Fibroblast of lung (primary cell): ENCODE results near the gene PSRC1. TPM values are rescaled to one million over a fixed set of nuclear protein-coding genes. Genes with fewer than 3 reads are reported as not detected.

ENCODE experiments used
- DNase-seq, 2 donors: peaks; one replicate each; pipeline versions ENCODE4 v3.0.0 to v3.0.0-alpha.2; 2010; ENCODE audit warnings: low read depth in 2 of 2
- H2AFZ ChIP-seq: 2 replicates; pipeline ENCODE4 v1.5.1; 2012; ENCODE audit warnings: low read length, control low read depth, inconsistent platforms
- H3K27ac ChIP-seq: 2 replicates; pipeline ENCODE4 v1.5.1; 2011; ENCODE audit warnings: low read length, control low read depth; ENCODE audit not compliant: insufficient read depth
- H3K27me3 ChIP-seq: 2 replicates; pipeline ENCODE4 v1.5.1; 2011; ENCODE audit warnings: mild to moderate bottlenecking, low read length; ENCODE audit not compliant: control insufficient read depth, insufficient read depth
- H3K36me3 ChIP-seq: 2 replicates; pipeline ENCODE4 v1.5.1; 2011; ENCODE audit warnings: low read length; ENCODE audit not compliant: control insufficient read depth, insufficient read depth
- H3K4me1 ChIP-seq: 2 replicates; pipeline ENCODE4 v1.5.1; 2011; ENCODE audit warnings: low read length; ENCODE audit not compliant: control insufficient read depth, insufficient read depth; ENCODE audit errors: extremely low read depth
- H3K4me2 ChIP-seq: 2 replicates; pipeline ENCODE4 v1.5.1; 2011; ENCODE audit warnings: low read length, control low read depth; ENCODE audit not compliant: insufficient read depth; ENCODE audit errors: extremely low read depth
- H3K4me3 ChIP-seq, 4 experiments: fragments of 200-600 bp in 1 of 4; sonication (generic) in 1 of 4; replicated peaks in 1 of 4; 2 replicates each; pipeline ENCODE4 v1.5.1; 2011 to 2016; ENCODE audit warnings: low read length in 4 of 4, low read depth in 3 of 4, mild to moderate bottlenecking in 3 of 4, control low read depth in 2 of 4, inconsistent platforms in 1 of 4, mixed read lengths in 1 of 4; ENCODE audit not compliant: insufficient read depth in 1 of 4; ENCODE audit errors: control extremely low read depth in 1 of 4
- H3K79me2 ChIP-seq: 2 replicates; pipeline ENCODE4 v1.5.1; 2012; ENCODE audit warnings: mild to moderate bottlenecking, low read length, inconsistent platforms; ENCODE audit not compliant: control insufficient read depth, insufficient read depth
- H3K9ac ChIP-seq: 2 replicates; pipeline ENCODE4 v1.5.1; 2011; ENCODE audit warnings: mild to moderate bottlenecking, low read length, control low read depth; ENCODE audit not compliant: insufficient read depth
- H3K9me3 ChIP-seq: 2 replicates; pipeline ENCODE4 v1.5.1; 2012; ENCODE audit warnings: low read depth, low read length; ENCODE audit not compliant: control insufficient read depth, insufficient read depth
- H4K20me1 ChIP-seq: 2 replicates; pipeline ENCODE4 v1.5.1; 2011; ENCODE audit warnings: low read length; ENCODE audit not compliant: control insufficient read depth, insufficient read depth; ENCODE audit errors: extremely low read depth
- EZH2 ChIP-seq: IDR thresholded peaks from 2 replicates; pipeline ENCODE4 v1.5.1; 2012; ENCODE audit warnings: low read length, control low read depth, mild to moderate bottlenecking; ENCODE audit errors: missing control alignments
- polyA plus RNA-seq, 2 donors: library from polyadenylated mRNA; depleted of rRNA in 1 of 2; stranded (reverse) in 1 of 2; unstranded in 1 of 2; fragments of >200 nt; gene quantifications; 2 replicates each; pipeline ENCODE4 v1.2.1, GENCODE V29; 2011 to 2012; ENCODE audit warnings: missing spikeins in 1 of 2
- total RNA-seq: library from RNA; depleted of rRNA; stranded (reverse); fragments of >200 nt; gene quantifications from 2 replicates; pipeline ENCODE4 v1.2.1, GENCODE V29; 2014
- TF ChIP-seq, protein P1 (sequence below), 2 donors: IDR thresholded peaks in 1 of 2; conservative IDR thresholded peaks in 1 of 2; 1 replicate in 1 of 2; 2 replicates in 1 of 2; pipeline ENCODE4 v1.5.1; 2011 to 2012; ENCODE audit warnings: low read length in 2 of 2, control low read depth in 1 of 2, inconsistent platforms in 1 of 2, low read depth in 1 of 2, mild to moderate bottlenecking in 1 of 2

The PSRC1 gene
- total and polyA plus RNA-seq, 2 donors (not counting 1 experiment from before 2014, with no cell fraction given), result 8.3 to 9.9 TPM

DNA sequence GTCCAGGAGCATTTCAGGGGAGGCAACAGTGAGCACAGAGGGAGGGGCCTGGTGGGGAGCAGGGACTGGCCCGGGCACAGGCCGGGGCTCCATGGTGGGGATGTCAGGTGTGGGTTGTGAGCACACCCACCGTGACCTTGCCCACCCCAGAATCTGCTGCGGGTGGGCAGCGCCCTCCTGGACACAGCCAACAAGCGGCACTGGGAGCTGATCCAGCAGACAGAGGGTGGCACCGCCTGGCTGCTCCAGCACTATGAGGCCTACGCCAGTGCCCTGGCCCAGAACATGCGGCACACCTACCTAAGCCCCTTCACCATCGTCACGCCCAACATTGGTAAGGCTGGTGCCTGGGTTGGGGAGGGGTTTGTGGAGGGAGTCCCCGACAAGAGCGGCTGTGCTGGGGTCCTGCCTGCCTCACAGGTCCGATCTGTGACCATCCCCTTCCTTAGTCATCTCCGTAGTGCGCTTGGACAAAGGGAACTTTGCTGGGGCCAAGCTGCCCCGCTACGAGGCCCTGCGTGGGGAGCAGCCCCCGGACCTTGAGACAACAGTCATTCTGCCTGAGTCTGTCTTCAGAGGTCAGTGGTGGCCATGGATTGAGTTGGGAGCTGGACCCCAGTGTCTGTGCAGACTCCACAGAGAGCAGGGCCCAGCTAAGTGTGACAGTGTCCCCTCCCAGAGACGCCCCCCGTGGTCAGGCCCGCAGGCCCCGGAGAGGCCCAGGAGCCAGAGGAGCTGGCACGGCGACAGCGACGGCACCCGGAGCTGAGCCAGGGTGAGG lies 14.3 kb downstream of the PSRC1 start:
- Histone ChIP-seq H3K9ac (no peak overlapping the region), H3K9me3 (no peaks in the 10 kb centered on the region), H2AFZ (no peak overlapping the region), H3K4me3 (no peak overlapping the region), H3K27me3 (no peaks in the 10 kb centered on the region), H3K4me1 (no peaks in the 10 kb centered on the region), H3K27ac (no peak overlapping the region), H3K4me2 (no peak overlapping the region), H4K20me1 (no peaks in the 10 kb centered on the region), H3K79me2 (no peaks in the 10 kb centered on the region), H3K36me3 (no peaks in the 10 kb centered on the region)
- DNase-seq, result no peak
- TF ChIP-seq EZH2, result no peak
- TF ChIP-seq, protein P1, sequence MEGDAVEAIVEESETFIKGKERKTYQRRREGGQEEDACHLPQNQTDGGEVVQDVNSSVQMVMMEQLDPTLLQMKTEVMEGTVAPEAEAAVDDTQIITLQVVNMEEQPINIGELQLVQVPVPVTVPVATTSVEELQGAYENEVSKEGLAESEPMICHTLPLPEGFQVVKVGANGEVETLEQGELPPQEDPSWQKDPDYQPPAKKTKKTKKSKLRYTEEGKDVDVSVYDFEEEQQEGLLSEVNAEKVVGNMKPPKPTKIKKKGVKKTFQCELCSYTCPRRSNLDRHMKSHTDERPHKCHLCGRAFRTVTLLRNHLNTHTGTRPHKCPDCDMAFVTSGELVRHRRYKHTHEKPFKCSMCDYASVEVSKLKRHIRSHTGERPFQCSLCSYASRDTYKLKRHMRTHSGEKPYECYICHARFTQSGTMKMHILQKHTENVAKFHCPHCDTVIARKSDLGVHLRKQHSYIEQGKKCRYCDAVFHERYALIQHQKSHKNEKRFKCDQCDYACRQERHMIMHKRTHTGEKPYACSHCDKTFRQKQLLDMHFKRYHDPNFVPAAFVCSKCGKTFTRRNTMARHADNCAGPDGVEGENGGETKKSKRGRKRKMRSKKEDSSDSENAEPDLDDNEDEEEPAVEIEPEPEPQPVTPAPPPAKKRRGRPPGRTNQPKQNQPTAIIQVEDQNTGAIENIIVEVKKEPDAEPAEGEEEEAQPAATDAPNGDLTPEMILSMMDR (conservative IDR thresholded peaks at IDR 0.05 in 1 of 2, IDR thresholded peaks at IDR 0.05 in 1 of 2; ENCODE audit: low read depth in 1 of 2, low read length in 2 of 2), result no peak

DNA sequence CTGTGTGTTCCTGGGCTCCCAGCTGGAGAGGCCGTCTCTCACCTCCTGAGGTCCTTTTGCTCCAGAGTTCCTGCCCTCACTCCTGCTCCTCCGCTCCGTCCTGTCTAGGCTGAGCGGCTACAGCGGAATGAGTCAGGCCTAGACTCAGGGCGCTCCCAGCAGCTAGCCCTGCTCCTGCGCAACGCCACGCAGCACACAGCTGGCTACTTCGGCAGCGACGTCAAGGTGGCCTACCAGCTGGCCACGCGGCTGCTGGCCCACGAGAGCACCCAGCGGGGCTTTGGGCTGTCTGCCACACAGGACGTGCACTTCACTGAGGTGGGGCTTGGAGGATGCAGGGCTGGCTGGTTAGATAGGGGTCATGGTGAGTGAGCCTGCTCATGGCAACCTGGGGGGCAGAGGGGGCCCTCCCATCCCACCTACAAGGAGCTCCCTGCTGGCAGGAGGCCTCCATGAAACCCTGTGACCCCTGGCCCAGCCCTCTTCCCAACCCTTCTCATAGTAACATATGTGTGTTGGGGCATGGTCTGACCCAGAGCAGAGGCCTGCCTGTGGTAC lies 15.1 kb downstream of the PSRC1 start:
- H3K79me2 ChIP-seq, result no peaks in the 10 kb centered on the region
- TF ChIP-seq, protein P1 (conservative IDR thresholded peaks at IDR 0.05 in 1 of 2, IDR thresholded peaks at IDR 0.05 in 1 of 2; ENCODE audit: low read depth in 1 of 2, low read length in 2 of 2), result no peak
- no peak for TF ChIP-seq EZH2
- DNase-seq, result peak in 1 of 2 donors; percentile 73

DNA sequence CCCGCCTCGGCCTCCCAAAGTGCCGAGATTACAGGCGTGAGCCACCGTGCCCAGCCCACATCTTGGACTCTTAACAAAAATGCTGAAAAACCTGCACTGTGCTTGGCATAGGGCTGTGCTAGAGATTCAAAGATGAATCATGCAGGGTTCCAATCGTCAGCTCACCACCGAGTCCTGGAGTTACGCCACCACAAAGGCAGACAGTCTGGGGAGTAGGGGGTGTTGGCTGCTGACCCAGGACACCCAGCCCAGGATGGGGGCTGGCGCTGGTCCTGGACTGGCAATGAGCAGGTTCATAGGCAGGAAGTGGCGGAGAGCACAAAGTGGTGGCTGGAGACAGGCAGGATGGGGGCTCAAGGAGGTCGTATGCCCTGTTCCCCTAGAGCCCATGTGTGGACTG lies 16.0 kb downstream of the PSRC1 start:
- TF ChIP-seq, protein P1 (conservative IDR thresholded peaks at IDR 0.05 in 1 of 2, IDR thresholded peaks at IDR 0.05 in 1 of 2; ENCODE audit: low read depth in 1 of 2, low read length in 2 of 2), result no peak
- no peak for TF ChIP-seq EZH2
- no peak overlapping the region for H3K4me3 ChIP-seq
- H3K27me3 ChIP-seq, result no peaks in the 10 kb centered on the region
- H3K4me2 ChIP-seq, result no peak overlapping the region
- no peaks in the 10 kb centered on the region for H3K36me3 ChIP-seq
- H3K9me3 ChIP-seq, result no peaks in the 10 kb centered on the region
- H3K4me1 ChIP-seq, result no peaks in the 10 kb centered on the region
- DNase-seq, result peak; percentile 29 to 94
- no peak overlapping the region for H3K27ac ChIP-seq
- H4K20me1 ChIP-seq, result no peaks in the 10 kb centered on the region
- H2AFZ ChIP-seq, result no peak overlapping the region
- H3K9ac ChIP-seq, result no peak overlapping the region
- no peaks in the 10 kb centered on the region for H3K79me2 ChIP-seq

More for the DNA sequence above, 15.1 kb downstream of the PSRC1 start:
- H3K9me3 ChIP-seq, result no peaks in the 10 kb centered on the region
- no peak overlapping the region for H3K4me3 ChIP-seq
- H4K20me1 ChIP-seq, result no peaks in the 10 kb centered on the region
- no peaks in the 10 kb centered on the region for H3K4me1 ChIP-seq
- no peak overlapping the region for H3K9ac ChIP-seq
- H3K4me2 ChIP-seq, result no peak overlapping the region
- no peaks in the 10 kb centered on the region for H3K36me3 ChIP-seq
- H2AFZ ChIP-seq, result no peak overlapping the region
- H3K27me3 ChIP-seq, result no peaks in the 10 kb centered on the region
- no peak overlapping the region for H3K27ac ChIP-seq
